GM21723 (cell line): ENCODE results near the gene RHBDD1.
A peak's percentile ranks its signal among the peaks of the same experiment; 100 is the strongest.
"Not testable (repeated sequence)": the region's sequence is repeated elsewhere in the genome, so short reads cannot be mapped to it uniquely, and the experiment has no call there.

Source experiments
- ATAC-seq: cut with Tn5 transposase; IDR thresholded peaks from one replicate; pipeline ENCODE4 v1.9.1; 2021; ENCODE audit warnings: mild to moderate bottlenecking, moderate library complexity; ENCODE audit not compliant: unreplicated experiment

RHBDD1 gene

DNA sequence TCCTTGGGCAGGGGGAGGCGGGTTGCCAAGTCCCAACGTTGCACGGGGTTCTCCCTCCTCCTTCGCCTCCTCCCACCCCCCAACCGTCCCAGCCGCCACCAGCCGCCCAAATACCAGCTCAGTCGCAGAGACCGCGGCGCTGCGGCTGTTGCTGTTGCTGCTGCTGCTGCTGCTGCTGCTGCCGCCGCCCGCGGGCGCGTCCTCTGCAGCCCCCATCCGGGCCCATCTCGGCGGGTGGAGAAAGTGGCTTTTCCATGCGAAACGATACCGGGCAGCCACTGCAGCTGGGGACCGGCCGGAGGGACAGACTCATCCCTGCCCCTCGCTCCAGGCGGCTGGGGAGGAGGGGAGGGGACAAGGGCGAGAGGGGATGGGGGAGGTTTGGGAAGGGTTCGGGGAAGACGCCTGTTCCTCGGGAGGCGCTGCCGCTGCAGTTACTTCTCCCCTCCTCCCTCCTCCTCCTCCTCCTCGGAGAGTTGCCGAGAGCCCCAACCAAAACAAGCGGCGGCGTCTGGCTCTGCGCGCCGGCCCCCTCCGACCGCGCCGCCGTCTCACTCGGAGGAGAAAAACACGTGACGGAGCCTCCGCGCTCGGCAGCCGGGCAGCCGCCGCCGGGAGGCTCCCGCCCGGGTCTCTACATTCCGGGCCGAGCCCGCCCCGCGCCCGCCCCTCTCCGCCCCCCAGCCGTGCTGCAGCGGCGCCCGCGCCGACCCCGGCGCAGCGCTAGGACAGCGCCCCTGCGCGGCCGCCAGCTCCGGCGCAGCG, 36.5 kb upstream of the RHBDD1 start, which contains the start of gene IRS1:
IRS1 (minus strand) TSS at position 610 of the 765 bp plus-strand sequence. CDS start 1,082 bp downstream, outside the sequence.
- ATAC-seq = peak; percentile 46

DNA sequence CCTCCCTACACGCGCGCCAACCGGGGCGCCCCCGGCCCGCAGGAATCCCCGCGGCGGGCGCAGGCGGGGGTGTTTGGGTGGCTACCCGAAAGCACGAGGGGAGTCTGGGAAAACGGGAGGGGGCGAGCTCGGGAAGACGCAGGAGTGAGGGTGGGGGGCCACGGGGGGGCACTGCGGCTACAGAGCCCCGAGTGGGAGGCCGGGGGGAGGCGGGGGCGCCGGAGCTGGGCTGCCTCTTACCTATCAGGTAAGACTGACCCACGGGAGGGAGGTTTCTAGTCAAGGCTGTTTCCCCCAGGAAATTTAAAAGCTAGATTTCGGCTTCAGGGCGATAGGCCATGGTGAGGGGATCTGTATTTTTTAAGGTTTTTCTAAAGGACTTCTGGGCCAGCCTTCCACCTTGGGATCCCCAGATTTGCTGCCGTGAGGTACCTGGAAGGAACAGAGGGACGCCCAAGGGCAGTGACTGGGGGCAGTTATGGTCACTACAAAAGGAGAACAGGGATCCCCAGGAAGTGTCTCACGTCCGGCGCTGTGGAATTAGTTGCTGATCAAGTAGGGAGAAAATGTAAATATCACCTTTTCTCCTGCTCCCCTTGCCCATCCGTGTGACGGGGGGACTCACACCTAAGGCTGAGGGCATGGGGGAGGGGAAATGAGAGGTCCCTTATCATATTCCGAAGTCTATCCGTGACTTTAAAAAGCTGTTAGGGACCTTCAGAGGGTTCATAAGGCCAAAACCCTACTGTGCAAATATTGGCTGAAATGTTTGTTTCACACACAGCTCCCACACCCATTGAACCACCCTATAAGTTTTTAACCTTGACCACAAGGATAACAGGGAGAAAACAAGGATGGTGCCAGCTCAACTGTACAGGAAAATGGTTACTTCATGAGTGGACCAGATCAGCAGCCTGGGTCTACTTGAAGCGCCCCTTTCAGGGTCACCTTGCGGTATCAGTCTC, 35.6 kb upstream of the RHBDD1 start:
- ATAC-seq = no peak

DNA sequence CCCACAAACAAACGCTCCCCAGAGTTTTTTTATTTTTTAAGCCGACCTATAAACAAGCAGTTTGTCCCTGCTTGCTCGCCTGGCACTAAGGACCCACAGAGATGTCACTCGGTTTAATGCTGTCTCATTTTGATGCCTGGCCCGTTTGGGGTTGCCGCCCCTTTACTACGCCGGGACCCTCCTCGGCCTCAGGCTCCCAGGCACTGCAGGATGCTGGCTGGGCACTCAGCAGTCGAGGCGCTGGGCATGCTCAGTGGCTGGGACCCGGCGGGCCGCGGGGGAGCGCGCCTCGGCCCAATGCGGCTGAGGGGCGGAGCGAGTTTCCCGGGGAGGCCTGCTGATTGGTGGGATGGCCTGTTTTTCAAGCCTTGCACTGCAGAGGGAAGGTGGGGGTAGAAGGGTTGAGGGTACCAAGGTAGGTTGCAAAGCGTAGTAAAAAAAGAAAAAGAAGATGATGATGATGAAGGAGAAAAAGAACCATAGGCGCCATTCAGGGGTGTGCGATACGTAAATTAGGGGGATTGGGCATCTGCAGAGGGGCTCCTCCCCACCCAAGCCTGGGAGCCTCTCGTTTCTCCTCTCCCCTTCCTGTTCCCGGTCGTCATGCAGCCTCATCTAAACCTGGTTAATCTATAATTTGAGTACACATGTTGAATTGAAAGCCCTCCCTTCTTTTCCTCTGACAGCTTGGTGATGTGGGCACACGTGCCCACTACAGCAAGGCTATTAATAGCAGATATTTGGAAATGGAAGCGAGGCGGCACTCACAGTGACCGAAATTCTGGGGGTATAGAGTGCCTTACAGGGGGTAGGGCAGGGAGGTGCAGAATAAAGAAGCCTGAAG, 34.7 kb upstream of the RHBDD1 start:
- peak; percentile 79 for ATAC-seq

DNA sequence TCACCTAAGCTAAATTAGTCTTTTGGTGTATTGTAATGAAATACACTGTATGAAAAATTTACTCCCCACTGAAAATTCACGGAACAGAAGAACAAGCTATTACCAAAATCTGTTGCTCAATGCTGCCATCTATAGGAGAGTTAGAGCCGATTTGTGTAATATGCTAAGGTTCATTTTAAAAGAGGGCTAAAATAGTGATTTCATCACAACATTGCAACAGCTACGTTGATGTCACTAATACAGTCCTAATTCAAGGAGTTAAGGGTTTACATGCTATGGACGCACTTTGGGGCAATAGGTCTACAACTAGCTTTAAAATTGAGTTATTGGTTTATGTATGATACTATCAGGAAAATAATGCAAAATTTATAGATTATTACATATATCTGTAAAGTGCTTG, 33.3 kb upstream of the RHBDD1 start:
- no peak for ATAC-seq

DNA sequence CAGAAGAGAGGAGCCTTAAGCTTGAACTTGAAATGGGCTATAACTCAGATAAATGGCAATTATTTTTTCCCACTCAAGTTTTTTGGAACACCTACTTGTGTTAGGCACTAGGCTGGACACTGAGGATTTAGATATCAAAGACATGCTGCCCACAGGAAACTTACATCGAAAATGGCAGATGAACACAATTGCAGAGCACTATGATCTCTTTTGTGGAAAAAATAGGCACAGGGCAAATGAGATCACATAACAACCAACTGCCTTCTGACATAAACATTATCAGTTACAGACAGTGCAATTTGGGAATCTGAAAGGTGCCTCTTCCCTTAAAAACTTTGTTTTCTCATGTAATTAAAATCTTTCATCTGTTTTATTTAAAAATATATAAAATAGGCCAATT, 32.4 kb upstream of the RHBDD1 start:
- ATAC-seq = no peak

DNA sequence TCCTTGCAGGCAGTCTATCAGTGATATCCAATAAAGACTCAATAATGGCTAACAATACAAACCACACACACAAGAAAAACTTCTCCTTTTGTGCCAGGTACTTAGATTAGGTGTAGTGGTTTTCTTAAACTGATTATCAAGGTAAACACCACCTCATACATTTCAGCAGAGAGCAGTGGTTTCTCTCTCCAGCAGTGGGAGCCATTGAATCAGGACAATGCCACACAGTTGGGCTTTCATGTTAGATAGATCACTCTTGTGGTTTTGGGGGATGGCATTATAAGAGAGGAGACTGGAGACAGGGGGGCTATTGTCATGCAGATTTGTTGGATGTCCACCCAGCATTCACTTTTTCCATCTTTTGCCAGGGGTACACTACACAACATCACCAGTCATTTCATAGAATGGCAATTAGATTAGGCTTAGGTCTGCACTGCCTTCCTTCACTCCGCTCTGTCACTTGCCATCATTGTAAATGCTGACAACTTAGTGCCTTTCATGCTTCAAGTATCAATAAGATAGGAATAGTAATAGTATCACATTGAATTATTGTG, 22.6 kb upstream of the RHBDD1 start:
- ATAC-seq = peak; percentile 62

GRCh38 chr2:226818930-226819329, 16.9 kb upstream of the RHBDD1 start:
- no peak for ATAC-seq

DNA sequence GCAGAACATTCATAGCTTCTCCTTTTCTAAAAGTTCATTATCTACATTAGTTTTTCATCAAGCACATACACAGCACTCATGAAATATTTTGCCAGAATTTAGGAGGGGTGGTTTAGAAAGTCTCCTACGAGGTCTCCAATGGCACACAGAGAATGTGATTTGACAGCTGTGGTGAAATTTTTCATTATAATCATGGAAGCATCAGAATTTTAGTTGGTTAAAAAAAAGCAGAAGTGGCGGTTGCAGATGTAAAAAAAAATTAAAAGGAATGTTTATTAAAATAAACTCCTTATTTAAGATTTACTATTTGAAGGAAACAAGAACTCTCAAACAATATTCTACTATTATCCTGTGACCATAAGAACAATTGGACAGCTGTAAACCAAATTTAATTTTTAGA, 10.8 kb upstream of the RHBDD1 start:
- no peak for ATAC-seq

DNA sequence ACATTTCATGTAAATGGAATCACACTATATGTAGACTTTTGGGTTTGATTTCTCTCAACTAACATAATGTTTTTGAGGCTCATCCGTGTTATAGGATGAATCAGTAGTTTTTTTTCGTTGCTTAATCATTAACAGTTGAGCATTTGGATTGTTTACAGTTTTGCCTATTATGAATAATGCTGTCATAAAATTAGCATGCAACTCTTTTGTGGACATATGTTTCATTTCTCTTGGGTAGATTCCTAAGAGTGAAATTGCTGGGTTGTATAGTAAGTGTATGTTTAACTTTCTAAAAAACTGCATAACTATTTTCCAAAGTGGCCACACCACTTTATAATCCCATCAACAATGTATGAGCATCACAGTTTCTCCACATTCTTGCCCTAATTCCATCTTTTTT, 7.7 kb upstream of the RHBDD1 start:
- ATAC-seq = no peak

DNA sequence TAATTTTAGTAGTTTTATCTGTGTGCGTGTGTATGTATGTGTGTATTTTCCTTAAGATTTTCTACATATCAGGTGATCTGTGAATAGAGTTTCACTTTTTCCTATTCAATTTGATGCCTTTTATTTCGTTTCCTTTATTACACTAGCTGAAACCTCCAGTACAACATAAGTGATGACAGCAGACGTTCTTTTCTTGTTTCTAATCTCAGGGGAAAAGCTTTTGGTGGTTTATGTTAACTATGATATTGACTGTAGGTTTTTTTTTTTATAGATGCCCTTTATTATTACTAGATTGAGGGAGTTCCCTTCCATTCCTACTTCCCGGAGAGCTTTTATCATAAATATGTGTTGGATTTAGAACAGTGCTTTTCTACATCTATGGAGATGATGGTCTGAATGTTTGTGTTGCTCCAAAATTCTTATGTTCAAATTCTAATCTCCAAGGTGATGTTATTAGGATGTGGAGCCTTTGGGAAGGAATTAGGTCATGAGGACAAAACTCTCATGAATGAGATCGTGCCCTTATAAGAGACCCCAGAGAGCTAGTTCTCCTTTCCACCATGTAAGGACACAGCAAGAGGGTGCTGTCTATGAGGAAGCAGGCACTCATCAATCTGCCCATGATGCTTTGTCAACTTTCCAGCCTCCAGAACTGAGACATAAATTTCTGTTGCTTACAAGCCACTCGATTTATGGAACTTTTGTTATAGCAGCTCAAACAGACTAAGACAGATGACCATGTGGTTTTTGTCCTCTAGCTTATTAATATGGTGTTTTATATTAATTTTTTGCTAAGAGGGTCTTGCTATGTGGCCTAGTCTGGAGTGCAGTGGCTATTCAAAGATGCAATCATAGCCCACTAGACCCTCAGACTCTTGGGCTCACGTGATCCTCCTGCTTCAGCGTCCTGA, 5.9 kb upstream of the RHBDD1 start:
- ATAC-seq = no peak

DNA sequence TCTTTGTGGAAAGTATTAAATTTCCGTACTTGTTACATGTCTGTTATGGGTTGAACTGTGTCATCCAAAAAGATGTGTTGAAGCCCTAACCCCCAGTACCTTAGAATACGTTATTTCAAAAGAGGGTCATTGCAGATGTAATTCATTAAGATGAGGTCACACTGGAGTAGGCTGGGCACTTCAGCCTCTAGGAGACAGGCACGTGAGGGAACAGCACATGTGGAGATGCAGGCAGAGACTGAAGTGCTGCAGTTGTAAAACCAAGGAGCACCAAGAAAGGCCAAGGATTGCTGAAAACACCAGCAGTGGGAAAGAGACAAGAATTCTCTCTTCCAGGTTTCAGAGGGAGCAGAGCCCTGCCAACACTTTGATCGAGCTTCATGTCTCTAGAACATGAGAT, 4.6 kb upstream of the RHBDD1 start:
- ATAC-seq = no peak

DNA sequence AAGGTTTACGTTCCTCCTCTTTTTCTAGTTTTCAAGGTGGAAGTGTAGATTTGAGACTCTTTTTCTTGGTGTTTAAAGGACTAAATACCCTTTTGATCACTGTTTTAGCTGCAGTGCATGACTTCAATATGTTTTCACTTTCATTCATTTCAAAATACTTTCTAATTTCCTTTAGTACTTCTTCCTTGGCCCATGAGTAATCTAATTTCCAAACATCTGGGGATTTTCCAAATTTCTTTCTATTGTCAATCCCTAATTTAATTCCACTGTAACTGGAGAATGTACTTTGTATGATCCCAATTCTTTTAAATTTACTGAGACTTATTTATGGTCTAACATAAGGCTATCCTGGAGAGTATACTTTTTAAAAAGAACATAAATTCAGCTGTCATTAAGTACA, 3.8 kb upstream of the RHBDD1 start:
- no peak for ATAC-seq

DNA sequence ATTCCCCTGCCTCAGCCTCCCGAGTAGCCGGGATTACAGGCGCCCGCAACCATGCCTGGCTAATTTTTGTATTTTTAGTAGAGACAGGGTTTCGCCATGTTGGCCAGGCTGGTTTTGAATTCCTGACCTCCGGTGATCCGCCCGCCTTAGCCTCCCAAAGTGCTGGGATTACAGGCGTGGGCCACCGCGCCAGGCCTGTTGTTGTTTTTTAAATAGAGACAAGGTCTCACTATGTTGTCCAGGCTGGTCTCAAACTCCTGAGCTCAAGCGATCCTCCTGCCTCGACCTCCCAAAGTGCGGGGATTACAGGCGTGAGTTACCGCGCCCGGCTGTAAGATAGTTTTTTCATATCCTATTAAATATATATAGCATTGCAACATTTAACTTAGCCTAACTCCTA, 974 bp upstream of the RHBDD1 start:
- ATAC-seq = not testable (repeated sequence)

GRCh38 chr2:226835420-226835795, 446 bp upstream of the RHBDD1 start:
- ATAC-seq = peak; percentile 29

DNA sequence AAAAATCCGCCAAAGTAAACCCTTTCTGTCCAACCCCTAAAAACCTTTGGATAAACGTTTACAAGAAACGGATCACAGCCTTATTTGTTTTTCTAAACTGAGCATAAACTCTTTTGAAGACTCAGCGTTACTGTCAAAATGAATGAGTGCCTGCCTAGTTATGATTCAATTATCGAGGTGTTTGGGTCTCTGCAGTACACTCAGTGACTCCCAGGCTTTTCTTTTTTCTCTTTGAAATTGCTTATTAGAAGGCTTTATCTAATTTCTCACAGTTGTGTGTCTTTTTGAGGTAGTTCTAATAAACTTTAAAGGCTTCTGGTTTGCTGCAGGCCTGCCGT, 663 bp downstream of the RHBDD1 start:
- ATAC-seq = peak; percentile 5

- no peak for ATAC-seq
These were observed 1.5 kb downstream of the RHBDD1 start for GRCh38 chr2:226837334-226837733.

DNA sequence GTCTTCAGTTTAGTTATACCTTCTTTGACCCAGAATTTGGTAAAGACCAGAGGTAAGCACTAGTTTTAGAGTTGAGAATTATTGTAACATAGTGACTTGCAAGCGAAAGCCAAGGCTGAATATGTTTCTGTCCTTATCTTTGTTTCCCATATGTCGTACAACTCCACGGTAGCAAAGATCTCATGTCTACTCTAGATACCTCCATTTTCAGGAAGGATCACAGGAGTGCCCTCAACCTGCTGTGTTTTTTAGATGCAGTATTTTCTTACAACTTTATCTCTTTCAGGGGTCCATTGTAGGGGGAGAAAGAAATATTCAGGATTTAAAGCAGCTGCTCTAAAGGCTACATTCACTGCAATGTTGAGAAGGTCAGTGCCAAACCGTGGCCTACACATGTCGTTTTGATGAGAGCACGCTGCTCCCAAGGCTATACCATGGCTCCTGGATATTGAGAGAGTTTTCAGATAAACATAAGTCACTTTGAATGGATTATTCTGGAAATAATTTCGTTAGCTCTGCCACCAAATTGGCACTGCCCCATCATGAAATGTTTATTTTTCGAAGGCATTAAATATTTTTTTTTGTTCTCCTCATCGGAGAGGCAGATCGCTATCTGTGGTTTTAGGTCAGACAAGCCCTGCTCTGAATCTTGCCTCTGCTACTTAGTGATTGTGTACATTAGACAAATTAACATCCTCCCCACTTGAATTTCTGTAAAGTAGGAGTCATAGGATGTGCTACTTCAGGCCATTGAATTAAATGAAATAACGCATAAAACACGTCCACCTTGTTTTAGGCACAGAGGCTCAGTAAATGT, 2.1 kb downstream of the RHBDD1 start:
- ATAC-seq = no peak

DNA sequence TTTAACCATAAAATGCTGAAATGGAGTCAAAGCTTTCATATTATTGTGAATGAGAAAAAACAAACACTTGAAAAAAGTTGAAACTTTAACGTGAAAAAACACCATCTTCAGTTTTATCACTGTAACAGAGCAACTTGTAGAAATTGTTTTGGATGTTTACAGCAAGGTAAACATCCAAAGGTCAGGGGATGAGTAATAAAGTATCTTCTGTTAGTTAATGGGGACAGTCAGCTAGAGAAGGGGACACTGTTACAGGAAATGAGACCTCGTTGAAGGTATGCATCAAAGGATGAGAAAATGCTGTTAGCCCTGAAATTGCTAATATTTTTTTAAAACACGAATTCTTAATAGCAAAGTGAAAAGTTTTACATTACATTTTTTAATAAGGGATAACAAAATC, 2.9 kb downstream of the RHBDD1 start:
- ATAC-seq = no peak

DNA sequence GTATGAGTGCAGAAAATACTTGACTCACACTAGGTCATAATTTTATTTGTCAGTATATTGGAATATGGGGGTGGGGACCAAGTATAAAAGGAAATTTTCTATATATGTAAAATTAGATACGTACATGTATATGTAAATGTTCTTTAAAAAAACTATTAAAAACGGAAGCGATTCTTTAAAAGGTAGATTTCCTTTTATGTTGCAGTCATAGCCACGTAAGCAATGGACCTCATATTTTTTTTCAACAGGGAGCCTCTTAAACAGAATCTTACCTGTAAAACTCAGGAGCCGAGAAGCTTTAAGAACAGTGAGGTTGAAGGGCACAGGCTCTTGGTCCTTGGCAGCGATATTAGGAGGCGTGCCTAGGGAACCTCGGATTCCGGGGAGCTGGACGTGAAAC, 3.3 kb downstream of the RHBDD1 start:
- ATAC-seq = no peak
